Suppressor macrophage treated with lipopolysaccharide for 1 hour (primary cell): ENCODE measurements around the gene ANKRD34B.
"Not testable (repeated sequence)": the region's sequence is repeated elsewhere in the genome, so short reads cannot be mapped to it uniquely, and the experiment has no call there.

ENCODE experiments used
- DNase-seq, 3 donors: peaks; one replicate each; pipeline ENCODE4 v3.0.0-alpha.2; 2020 to 2022

Gene ANKRD34B

GRCh38 chr5:80569961-80570786 is at the start of gene ANKRD34B:
TSS of gene ANKRD34B (minus strand) at chr5:80570280. CDS start at chr5:80560019, 10,261 bp downstream.
- DNase-seq = peak in 2 of 3 donors; percentile 21 to 46

GRCh38 chr5:80619086-80619485 is 49.0 kb upstream of the ANKRD34B start:
- DNase-seq = peak; percentile 23 to 32 (median 24)

GRCh38 chr5:80618438-80618837 is 48.4 kb upstream of the ANKRD34B start:
- peak in 2 of 3 donors; percentile 17 to 19 for DNase-seq

GRCh38 chr5:80615266-80615914 is 45.3 kb upstream of the ANKRD34B start:
- DNase-seq = no peak

GRCh38 chr5:80609692-80610091 is 39.6 kb upstream of the ANKRD34B start:
- DNase-seq = no peak

GRCh38 chr5:80608731-80609130 is 38.7 kb upstream of the ANKRD34B start:
- peak; percentile 46 to 74 (median 69) for DNase-seq

- no peak for DNase-seq
These were observed 37.8 kb upstream of the ANKRD34B start for GRCh38 chr5:80607832-80608231.

GRCh38 chr5:80607343-80607742 is 37.3 kb upstream of the ANKRD34B start:
- no peak for DNase-seq

- no peak for DNase-seq
These were observed 31.0 kb upstream of the ANKRD34B start for GRCh38 chr5:80600943-80601693.

- no peak for DNase-seq
These were observed 27.4 kb upstream of the ANKRD34B start for GRCh38 chr5:80597500-80597899.

- no peak for DNase-seq
These were observed 24.7 kb upstream of the ANKRD34B start for GRCh38 chr5:80594810-80595209.

GRCh38 chr5:80592761-80593160 is 22.7 kb upstream of the ANKRD34B start:
- DNase-seq = no peak

- DNase-seq = no peak
These were observed 22.0 kb upstream of the ANKRD34B start for GRCh38 chr5:80592105-80592504.

- no peak for DNase-seq
These were observed 21.3 kb upstream of the ANKRD34B start for GRCh38 chr5:80591352-80591751.

- no peak for DNase-seq
These were observed 20.7 kb upstream of the ANKRD34B start for GRCh38 chr5:80590766-80591165.

GRCh38 chr5:80588858-80589540 is 18.9 kb upstream of the ANKRD34B start:
- DNase-seq = no peak

GRCh38 chr5:80584770-80585169 is 14.7 kb upstream of the ANKRD34B start:
- DNase-seq = no peak

GRCh38 chr5:80580291-80580690 is 10.2 kb upstream of the ANKRD34B start:
- not testable (repeated sequence) for DNase-seq

- DNase-seq = no peak
These were observed 9.0 kb upstream of the ANKRD34B start for GRCh38 chr5:80579050-80579449.

GRCh38 chr5:80577707-80578106 is 7.6 kb upstream of the ANKRD34B start:
- DNase-seq = no peak

GRCh38 chr5:80576383-80576782 is 6.3 kb upstream of the ANKRD34B start:
- DNase-seq = no peak

- no peak for DNase-seq
These were observed 3.0 kb upstream of the ANKRD34B start for GRCh38 chr5:80573062-80573461.
